ENCODE results near the gene ERAS.

DNA sequence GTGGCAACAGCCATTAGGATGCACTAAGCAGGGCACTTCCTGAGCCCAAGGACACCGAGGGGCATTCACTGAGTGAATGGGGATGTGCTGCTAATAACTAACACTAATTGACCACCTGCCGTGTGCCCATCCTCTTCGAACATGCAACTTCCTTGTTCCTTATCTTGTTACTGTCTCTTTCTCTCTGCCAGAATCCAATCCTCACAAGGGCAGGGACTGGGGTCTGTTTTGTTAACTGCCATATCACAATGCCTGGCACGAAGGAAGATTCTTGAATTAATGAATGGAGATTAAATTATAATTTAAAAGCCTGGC is 1.3 kb downstream of the ERAS start:
- TF ChIP-seq MYC (IDR thresholded peaks at IDR 0.05; ENCODE audit: low read depth, low read length) = no peak
- no peak for TF ChIP-seq POLR2A (IDR thresholded peaks at IDR 0.05; ENCODE audit: extremely low read depth, insufficient read length)
- TF ChIP-seq CTCF (IDR thresholded peaks at IDR 0.05; ENCODE audit: low read depth, low read length) = no peak
